Mucosa of stomach (tissue), 1 donor: ENCODE results near the gene C17orf75.
"Not testable (repeated sequence)": the region's sequence is repeated elsewhere in the genome, so short reads cannot be mapped to it uniquely, and the experiment has no call there.

Experiments used
- H3K27me3 ChIP-seq: one replicate; pipeline ENCODE4 v1.7.0; 2013; ENCODE audit warnings: mild to moderate bottlenecking, low read length; ENCODE audit not compliant: control insufficient read depth, insufficient read depth
- H3K36me3 ChIP-seq: one replicate; pipeline ENCODE4 v1.7.0; 2013; ENCODE audit warnings: low read length; ENCODE audit not compliant: control insufficient read depth, insufficient read depth
- H3K4me1 ChIP-seq: one replicate; pipeline ENCODE4 v1.7.0; 2013; ENCODE audit warnings: mild to moderate bottlenecking, low read length; ENCODE audit not compliant: control insufficient read depth, insufficient read depth
- H3K4me3 ChIP-seq: one replicate; pipeline ENCODE4 v1.7.0; 2013; ENCODE audit warnings: low read length
- H3K9ac ChIP-seq: one replicate; pipeline ENCODE4 v1.7.0; 2013; ENCODE audit warnings: mild to moderate bottlenecking, low read length, moderate library complexity
- H3K9me3 ChIP-seq: one replicate; pipeline ENCODE4 v1.7.0; 2013; ENCODE audit warnings: mild to moderate bottlenecking, low read length, moderate library complexity; ENCODE audit not compliant: control insufficient read depth
- donor health status: Pancreatic carcinoma.

The C17orf75 gene, protein sequence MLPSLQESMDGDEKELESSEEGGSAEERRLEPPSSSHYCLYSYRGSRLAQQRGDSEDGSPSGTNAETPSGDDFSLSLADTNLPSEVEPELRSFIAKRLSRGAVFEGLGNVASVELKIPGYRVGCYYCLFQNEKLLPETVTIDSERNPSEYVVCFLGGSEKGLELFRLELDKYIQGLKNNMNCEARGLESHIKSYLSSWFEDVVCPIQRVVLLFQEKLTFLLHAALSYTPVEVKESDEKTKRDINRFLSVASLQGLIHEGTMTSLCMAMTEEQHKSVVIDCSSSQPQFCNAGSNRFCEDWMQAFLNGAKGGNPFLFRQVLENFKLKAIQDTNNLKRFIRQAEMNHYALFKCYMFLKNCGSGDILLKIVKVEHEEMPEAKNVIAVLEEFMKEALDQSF

DNA sequence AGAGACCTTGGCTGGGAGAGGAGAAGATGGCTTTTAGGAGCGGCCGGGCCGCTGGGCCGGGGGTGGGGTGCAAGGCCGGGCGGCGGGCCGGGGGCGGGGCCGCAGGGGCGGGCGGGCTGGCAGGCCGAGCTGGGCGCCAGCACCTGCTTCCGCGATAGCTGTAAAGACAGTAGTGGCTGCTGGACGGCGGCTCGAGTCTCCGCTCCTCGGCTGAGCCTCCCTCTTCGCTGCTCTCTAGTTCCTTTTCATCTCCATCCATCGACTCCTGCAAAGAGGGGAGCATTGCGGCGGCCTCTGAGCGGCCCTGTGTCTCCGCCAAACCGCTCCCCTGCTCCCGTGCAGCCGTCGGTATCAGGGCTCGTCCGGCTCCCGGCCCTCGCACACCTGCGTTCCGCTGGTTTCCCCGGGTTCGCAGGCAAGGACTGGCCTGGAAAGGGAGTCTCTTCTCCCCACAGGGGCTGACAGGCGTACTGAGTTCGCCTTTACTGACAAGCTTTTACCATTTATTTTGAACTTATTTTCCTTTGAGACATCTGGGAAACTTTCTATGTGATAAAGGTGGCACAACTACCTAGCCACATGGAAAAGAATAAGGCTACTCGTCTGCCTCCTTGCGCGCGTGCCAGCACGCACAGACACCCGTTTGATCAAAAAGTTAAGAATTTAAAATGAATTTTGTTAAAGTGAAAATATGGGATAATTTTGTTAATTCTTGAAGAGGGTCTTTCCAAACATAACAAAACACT is at the start of gene C17orf75:
Gene C17orf75, minus strand, starts transcription at position 317 of the 746 bp plus-strand sequence. Its CDS starts 34 bp downstream, at position 283.
- Histone ChIP-seq H3K36me3 (no peaks in the 10 kb centered on the region), H3K9ac (peak within 1 kb of the TSS; percentile 63), H3K4me1 (peaks cover 12% of the 10 kb centered on the region), H3K9me3 (no peaks in the 10 kb centered on the region), H3K4me3 (peak within 1 kb of the TSS; percentile 44), H3K27me3 (no peaks in the 10 kb centered on the region)

GRCh38 chr17:32388613-32389459 is 46.9 kb upstream of the C17orf75 start:
- H3K27me3 ChIP-seq: no peaks in the 10 kb centered on the region
- no peak overlapping the region for H3K9ac ChIP-seq
- H3K36me3 ChIP-seq: no peaks in the 10 kb centered on the region
- H3K4me3 ChIP-seq: no peak overlapping the region
- no peaks in the 10 kb centered on the region for H3K4me1 ChIP-seq
- no peaks in the 10 kb centered on the region for H3K9me3 ChIP-seq

DNA sequence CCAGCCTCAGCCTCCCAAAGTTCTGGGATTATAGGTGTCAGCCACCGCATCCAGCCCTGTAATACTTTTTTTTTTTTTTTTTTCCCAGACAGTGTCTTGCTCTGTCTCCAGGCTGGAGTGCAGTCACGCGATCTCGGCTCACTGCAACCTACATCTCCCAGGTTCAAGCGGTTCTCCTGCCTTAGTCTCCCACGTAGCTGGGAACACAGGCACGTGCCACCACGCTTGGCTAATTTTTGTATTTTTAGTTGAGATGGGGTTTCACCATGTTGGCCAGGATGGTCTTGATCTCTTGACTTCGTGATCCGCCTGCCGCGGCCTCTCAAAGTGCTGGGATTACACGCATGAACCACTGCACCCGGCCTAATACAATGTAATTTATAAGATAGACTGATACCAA is 46.2 kb upstream of the C17orf75 start:
- H3K4me1 ChIP-seq, H3K9ac ChIP-seq, H3K9me3 ChIP-seq, H3K4me3 ChIP-seq, H3K27me3 ChIP-seq, H3K36me3 ChIP-seq: not testable (repeated sequence)

GRCh38 chr17:32386844-32387243 is 44.9 kb upstream of the C17orf75 start:
- Histone ChIP-seq H3K9me3 (no peaks in the 10 kb centered on the region), H3K9ac (no peak overlapping the region), H3K36me3 (no peaks in the 10 kb centered on the region), H3K27me3 (no peaks in the 10 kb centered on the region), H3K4me3 (no peak overlapping the region), H3K4me1 (no peaks in the 10 kb centered on the region)

DNA sequence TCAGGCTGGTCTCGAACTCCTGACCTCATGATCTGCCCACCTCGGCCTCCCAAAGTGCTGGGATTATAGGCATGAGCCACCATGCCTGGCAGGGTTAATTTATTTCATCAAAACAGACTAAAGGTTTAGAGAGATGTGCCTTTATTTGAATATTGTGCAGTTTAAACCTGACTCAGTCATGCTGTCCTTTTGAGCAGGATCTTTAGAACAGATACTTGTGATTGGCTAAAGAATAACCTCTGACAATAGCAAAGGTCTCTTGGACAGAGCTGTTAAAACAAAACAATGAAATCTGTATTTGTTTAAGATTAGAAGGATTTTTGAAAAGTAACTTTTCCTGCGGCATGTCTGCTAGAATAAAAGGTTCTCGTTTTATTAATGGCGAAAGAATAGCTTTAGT is 44.0 kb upstream of the C17orf75 start:
- no peak overlapping the region for H3K4me3 ChIP-seq
- H3K9me3 ChIP-seq: no peaks in the 10 kb centered on the region
- no peak overlapping the region for H3K9ac ChIP-seq
- no peaks in the 10 kb centered on the region for H3K4me1 ChIP-seq
- no peaks in the 10 kb centered on the region for H3K27me3 ChIP-seq
- no peaks in the 10 kb centered on the region for H3K36me3 ChIP-seq

DNA sequence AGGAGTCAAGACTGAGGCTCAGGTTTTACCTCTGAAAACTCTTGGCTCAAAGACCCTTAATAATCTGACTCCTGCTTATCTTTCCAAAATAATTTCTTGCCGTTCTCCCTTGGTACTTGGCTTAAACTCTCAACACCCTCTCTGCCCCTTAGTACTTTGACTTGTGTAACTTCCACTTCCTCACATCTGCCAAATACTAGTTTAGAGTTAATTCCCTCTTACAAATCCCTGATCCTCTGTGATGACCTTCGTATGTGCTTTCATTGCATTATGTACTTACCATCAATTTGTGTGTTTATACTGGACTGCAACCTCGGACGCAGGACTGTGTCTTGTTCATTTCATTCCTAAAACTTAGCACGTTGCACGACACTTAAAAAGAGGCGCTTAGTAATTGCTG is 43.1 kb upstream of the C17orf75 start:
- H3K36me3 ChIP-seq: no peaks in the 10 kb centered on the region
- H3K27me3 ChIP-seq: no peaks in the 10 kb centered on the region
- H3K9me3 ChIP-seq: no peaks in the 10 kb centered on the region
- H3K4me3 ChIP-seq: no peak overlapping the region
- H3K4me1 ChIP-seq: no peaks in the 10 kb centered on the region
- H3K9ac ChIP-seq: no peak overlapping the region

- H3K4me3 ChIP-seq: no peak overlapping the region
- no peaks in the 10 kb centered on the region for H3K27me3 ChIP-seq
- no peaks in the 10 kb centered on the region for H3K9me3 ChIP-seq
- no peak overlapping the region for H3K9ac ChIP-seq
- H3K4me1 ChIP-seq: no peaks in the 10 kb centered on the region
- no peaks in the 10 kb centered on the region for H3K36me3 ChIP-seq
These were observed 42.0 kb upstream of the C17orf75 start for GRCh38 chr17:32383926-32384434.

GRCh38 chr17:32382526-32383223 is 40.7 kb upstream of the C17orf75 start:
- H3K36me3 ChIP-seq: no peaks in the 10 kb centered on the region
- H3K27me3 ChIP-seq: no peaks in the 10 kb centered on the region
- H3K4me3 ChIP-seq: no peak overlapping the region
- no peak overlapping the region for H3K9ac ChIP-seq
- H3K4me1 ChIP-seq: no peaks in the 10 kb centered on the region
- H3K9me3 ChIP-seq: no peaks in the 10 kb centered on the region

DNA sequence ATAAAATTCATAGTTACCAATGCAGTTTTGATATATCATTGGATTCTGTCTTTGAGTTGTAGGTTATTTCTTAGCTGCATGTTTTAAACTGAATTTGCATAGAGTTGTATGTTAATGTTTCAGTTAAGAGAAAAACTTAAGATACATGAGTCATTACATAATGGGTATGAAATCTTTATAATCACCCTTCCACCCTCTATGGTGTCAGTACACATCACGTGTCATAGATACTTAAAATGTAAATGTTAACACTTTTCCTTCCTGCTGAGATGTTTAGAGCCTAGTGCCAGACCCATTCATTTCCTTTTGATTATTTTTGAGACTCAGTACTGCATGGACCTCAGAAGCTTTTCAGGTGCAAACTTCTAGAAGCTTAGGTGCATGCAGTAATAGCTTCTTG is 28.5 kb upstream of the C17orf75 start:
- Histone ChIP-seq H3K9ac (no peak overlapping the region), H3K27me3 (no peaks in the 10 kb centered on the region), H3K9me3 (no peaks in the 10 kb centered on the region), H3K4me3 (no peak overlapping the region), H3K36me3 (peaks cover 33% of the 10 kb centered on the region), H3K4me1 (no peaks in the 10 kb centered on the region)

GRCh38 chr17:32361270-32361669 is 19.3 kb upstream of the C17orf75 start:
- Histone ChIP-seq H3K36me3 (peaks cover 26% of the 10 kb centered on the region), H3K9me3 (no peaks in the 10 kb centered on the region), H3K9ac (no peak overlapping the region), H3K4me3 (no peak overlapping the region), H3K4me1 (no peaks in the 10 kb centered on the region), H3K27me3 (no peaks in the 10 kb centered on the region)

DNA sequence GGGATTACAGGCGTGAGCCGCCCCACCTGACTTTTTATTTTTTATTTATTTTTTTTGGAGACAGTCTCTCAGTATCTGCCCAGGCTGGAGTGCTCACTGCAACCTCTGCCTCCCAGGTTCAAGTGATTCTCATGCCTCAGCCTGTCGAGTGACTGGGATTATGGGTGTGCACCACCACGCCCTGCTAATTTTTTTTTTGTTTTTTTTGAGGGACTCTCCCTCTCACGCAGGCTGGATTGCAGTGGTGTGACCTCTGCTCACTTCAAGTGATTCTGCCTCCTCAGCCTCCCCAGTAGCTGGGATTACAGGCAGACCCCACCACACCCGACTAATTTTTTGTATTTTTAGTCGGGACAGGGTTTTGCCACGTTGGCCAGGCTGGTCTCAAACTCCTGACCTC is 15.6 kb upstream of the C17orf75 start:
- H3K36me3 ChIP-seq: peaks cover 17% of the 10 kb centered on the region
- no peak overlapping the region for H3K4me3 ChIP-seq
- H3K4me1 ChIP-seq: peaks cover 12% of the 10 kb centered on the region
- no peaks in the 10 kb centered on the region for H3K9me3 ChIP-seq
- H3K9ac ChIP-seq: no peak overlapping the region
- no peaks in the 10 kb centered on the region for H3K27me3 ChIP-seq
